Measurements from ENCODE around the gene C17orf50. TPM values are rescaled to one million over a fixed set of nuclear protein-coding genes. Genes with fewer than 3 reads are reported as not detected.

Gene C17orf50
- total RNA-seq, 1 experiment from 2014 or later: not detected

DNA sequence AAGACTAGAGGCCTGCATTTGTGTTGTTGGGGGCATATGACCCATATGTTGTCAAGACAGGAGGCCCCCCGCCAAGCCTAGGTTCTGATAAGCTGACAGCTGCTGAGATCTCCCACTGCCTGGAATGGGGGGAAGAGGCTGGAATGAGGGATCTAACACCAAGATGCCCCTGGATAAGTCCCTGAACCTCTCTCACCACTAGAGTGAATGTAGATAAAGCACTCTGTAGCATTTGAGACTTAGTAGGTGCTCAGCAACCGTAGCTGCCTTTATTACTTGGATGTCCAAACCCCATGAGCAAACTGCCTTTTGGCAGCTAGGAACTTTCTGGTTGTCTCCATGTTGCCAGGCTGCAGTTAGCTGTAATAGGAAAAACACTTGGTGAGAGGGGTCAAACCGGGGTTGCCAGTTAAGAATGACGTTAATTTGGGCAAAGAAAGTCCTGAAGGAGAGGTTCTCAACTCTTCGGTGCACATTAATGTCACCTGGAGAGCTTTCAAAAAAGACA, 33.7 kb upstream of the C17orf50 start:
- no peaks in the 10 kb centered on the region for H3K27me3 ChIP-seq (ENCODE audit: insufficient read depth, low read depth)
- H4K20me1 ChIP-seq (ENCODE audit: insufficient read depth): peaks cover 7% of the 10 kb centered on the region
- no peak overlapping the region for H3K4me3 ChIP-seq
- CTCF ChIA-PET: no interaction called here
- H3K9me3 ChIP-seq (ENCODE audit: insufficient read depth, low read depth): no peaks in the 10 kb centered on the region
- intact Hi-C loops (cut with micrococcal nuclease; ENCODE audit: unreplicated experiment): no loop called here
- H3K79me2 ChIP-seq (ENCODE audit: low read depth): no peaks in the 10 kb centered on the region
- H3K4me1 ChIP-seq (replicated peaks; ENCODE audit: insufficient read depth): peaks cover 14% of the 10 kb centered on the region
- H3K36me3 ChIP-seq (ENCODE audit: low read depth): no peaks in the 10 kb centered on the region; the same call in 1 of the 2 replicates
- BruUV-seq (replicated peaks): no TSS peak
- no peak for DNase-seq
- H3F3A ChIP-seq (ENCODE audit: insufficient read depth, low read depth): no peaks in the 10 kb centered on the region
- H3K27ac ChIP-seq: no peak overlapping the region
- POLR2A ChIA-PET (ENCODE audit: unreplicated experiment): no interaction called here
- TF ChIP-seq, protein P1, sequence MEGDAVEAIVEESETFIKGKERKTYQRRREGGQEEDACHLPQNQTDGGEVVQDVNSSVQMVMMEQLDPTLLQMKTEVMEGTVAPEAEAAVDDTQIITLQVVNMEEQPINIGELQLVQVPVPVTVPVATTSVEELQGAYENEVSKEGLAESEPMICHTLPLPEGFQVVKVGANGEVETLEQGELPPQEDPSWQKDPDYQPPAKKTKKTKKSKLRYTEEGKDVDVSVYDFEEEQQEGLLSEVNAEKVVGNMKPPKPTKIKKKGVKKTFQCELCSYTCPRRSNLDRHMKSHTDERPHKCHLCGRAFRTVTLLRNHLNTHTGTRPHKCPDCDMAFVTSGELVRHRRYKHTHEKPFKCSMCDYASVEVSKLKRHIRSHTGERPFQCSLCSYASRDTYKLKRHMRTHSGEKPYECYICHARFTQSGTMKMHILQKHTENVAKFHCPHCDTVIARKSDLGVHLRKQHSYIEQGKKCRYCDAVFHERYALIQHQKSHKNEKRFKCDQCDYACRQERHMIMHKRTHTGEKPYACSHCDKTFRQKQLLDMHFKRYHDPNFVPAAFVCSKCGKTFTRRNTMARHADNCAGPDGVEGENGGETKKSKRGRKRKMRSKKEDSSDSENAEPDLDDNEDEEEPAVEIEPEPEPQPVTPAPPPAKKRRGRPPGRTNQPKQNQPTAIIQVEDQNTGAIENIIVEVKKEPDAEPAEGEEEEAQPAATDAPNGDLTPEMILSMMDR (conservative IDR thresholded peaks at IDR 0.05): no peak
- TF ChIP-seq EZH2 (IDR thresholded peaks at IDR 0.05; ENCODE audit: low read depth): no peak
- no peak overlapping the region for H2AFZ ChIP-seq
- no peak overlapping the region for H3K4me2 ChIP-seq
- H3K9me2 ChIP-seq (ENCODE audit: insufficient read depth): no peaks in the 10 kb centered on the region

GRCh38 chr17:35727635-35728034, 33.1 kb upstream of the C17orf50 start:
- DNase-seq: no peak
- Histone ChIP-seq H4K20me1 (ENCODE audit: insufficient read depth) (peaks cover 7% of the 10 kb centered on the region), H3K4me3 (no peak overlapping the region), H3K9me3 (ENCODE audit: insufficient read depth, low read depth) (no peaks in the 10 kb centered on the region), H3F3A (ENCODE audit: insufficient read depth, low read depth) (no peaks in the 10 kb centered on the region), H3K4me2 (no peak overlapping the region), H3K9me2 (ENCODE audit: insufficient read depth) (no peaks in the 10 kb centered on the region), H3K36me3 (ENCODE audit: low read depth) (no peaks in the 10 kb centered on the region; the same call in 1 of the 2 replicates), H3K79me2 (ENCODE audit: low read depth) (no peaks in the 10 kb centered on the region), H3K27me3 (ENCODE audit: insufficient read depth, low read depth) (no peaks in the 10 kb centered on the region), H3K4me1 (replicated peaks; ENCODE audit: insufficient read depth) (peaks cover 14% of the 10 kb centered on the region), H2AFZ (no peak overlapping the region), H3K27ac (no peak overlapping the region)
- CTCF ChIA-PET: no interaction called here
- intact Hi-C loops (cut with micrococcal nuclease; ENCODE audit: unreplicated experiment): no loop called here
- POLR2A ChIA-PET (ENCODE audit: unreplicated experiment): no interaction called here
- BruUV-seq (replicated peaks): no TSS peak
- TF ChIP-seq, protein P1 (conservative IDR thresholded peaks at IDR 0.05): no peak
- no peak for TF ChIP-seq EZH2 (IDR thresholded peaks at IDR 0.05; ENCODE audit: low read depth)

GRCh38 chr17:35728551-35728950, 32.1 kb upstream of the C17orf50 start:
- ChIA-PET CTCF (no interaction called here), POLR2A (ENCODE audit: unreplicated experiment) (no interaction called here)
- H3K9me2 ChIP-seq (ENCODE audit: insufficient read depth): no peaks in the 10 kb centered on the region
- no peak overlapping the region for H3K4me3 ChIP-seq
- no peaks in the 10 kb centered on the region for H3K9me3 ChIP-seq (ENCODE audit: insufficient read depth, low read depth)
- H3K4me2 ChIP-seq: no peak overlapping the region
- no peaks in the 10 kb centered on the region for H3K79me2 ChIP-seq (ENCODE audit: low read depth)
- H3K36me3 ChIP-seq (ENCODE audit: low read depth): no peaks in the 10 kb centered on the region; the same call in 1 of the 2 replicates
- no peak for DNase-seq
- H3F3A ChIP-seq (ENCODE audit: insufficient read depth, low read depth): no peaks in the 10 kb centered on the region
- H2AFZ ChIP-seq: no peak overlapping the region
- H4K20me1 ChIP-seq (ENCODE audit: insufficient read depth): peaks cover 7% of the 10 kb centered on the region
- intact Hi-C loops (cut with micrococcal nuclease; ENCODE audit: unreplicated experiment): no loop called here
- H3K27ac ChIP-seq: no peak overlapping the region
- BruUV-seq (replicated peaks): no TSS peak
- no peaks in the 10 kb centered on the region for H3K27me3 ChIP-seq (ENCODE audit: insufficient read depth, low read depth)
- TF ChIP-seq, protein P1 (conservative IDR thresholded peaks at IDR 0.05): no peak
- TF ChIP-seq EZH2 (IDR thresholded peaks at IDR 0.05; ENCODE audit: low read depth): no peak
- peaks cover 14% of the 10 kb centered on the region for H3K4me1 ChIP-seq (replicated peaks; ENCODE audit: insufficient read depth)
